Measurements from ENCODE around the gene ENPP6. TPM values are rescaled to one million over a fixed set of nuclear protein-coding genes. Genes with fewer than 3 reads are reported as not detected.

The ENPP6 gene
- polyA plus RNA-seq, 1 experiment, result not detected

- CTCF ChIA-PET, result interaction anchor here (0.6 to 1.1 kb wide), 2 partner anchors 12 to 15 kb away, joined by 3 read pairs; no protein-coding TSS in a partner anchor
- no peak overlapping the region for H3K4me3 ChIP-seq (ENCODE audit: low read depth, low read length)
- DNase-seq (ENCODE audit: low read depth), result no peak
- no peaks in the 10 kb centered on the region for H3K27me3 ChIP-seq (ENCODE audit: control insufficient read depth, insufficient read depth, low read length)
- H3K36me3 ChIP-seq (ENCODE audit: control insufficient read depth, insufficient read depth, low read length), result no peaks in the 10 kb centered on the region
- POLR2A ChIA-PET, result no interaction called here
- TF ChIP-seq, protein P1, sequence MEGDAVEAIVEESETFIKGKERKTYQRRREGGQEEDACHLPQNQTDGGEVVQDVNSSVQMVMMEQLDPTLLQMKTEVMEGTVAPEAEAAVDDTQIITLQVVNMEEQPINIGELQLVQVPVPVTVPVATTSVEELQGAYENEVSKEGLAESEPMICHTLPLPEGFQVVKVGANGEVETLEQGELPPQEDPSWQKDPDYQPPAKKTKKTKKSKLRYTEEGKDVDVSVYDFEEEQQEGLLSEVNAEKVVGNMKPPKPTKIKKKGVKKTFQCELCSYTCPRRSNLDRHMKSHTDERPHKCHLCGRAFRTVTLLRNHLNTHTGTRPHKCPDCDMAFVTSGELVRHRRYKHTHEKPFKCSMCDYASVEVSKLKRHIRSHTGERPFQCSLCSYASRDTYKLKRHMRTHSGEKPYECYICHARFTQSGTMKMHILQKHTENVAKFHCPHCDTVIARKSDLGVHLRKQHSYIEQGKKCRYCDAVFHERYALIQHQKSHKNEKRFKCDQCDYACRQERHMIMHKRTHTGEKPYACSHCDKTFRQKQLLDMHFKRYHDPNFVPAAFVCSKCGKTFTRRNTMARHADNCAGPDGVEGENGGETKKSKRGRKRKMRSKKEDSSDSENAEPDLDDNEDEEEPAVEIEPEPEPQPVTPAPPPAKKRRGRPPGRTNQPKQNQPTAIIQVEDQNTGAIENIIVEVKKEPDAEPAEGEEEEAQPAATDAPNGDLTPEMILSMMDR (IDR thresholded peaks at IDR 0.05; ENCODE audit: insufficient read depth, low read depth, low read length), result no peak
These were observed 17.9 kb upstream of the ENPP6 start for GRCh38 chr4:184235526-184235925.

DNA sequence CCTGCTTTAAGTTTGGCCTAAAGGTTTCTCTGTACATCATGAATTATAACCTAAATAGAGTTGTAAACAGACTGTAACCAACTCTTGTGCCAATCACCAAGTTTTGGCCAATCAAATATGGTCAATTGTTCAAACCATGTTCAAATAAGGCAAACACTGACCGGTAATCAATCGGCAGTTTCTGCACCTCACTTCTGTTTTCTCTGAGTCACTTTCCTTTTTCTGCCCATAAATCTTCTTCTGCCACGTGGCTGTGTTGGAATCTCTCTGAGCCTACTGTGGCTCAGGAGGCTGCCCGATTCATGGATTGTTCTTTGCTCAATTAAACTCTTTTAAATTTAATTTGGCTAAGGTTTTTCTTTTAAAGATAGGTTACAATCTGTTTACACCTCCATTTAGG, 16.5 kb upstream of the ENPP6 start:
- no peaks in the 10 kb centered on the region for H3K36me3 ChIP-seq (ENCODE audit: control insufficient read depth, insufficient read depth, low read length)
- TF ChIP-seq, protein P1 (IDR thresholded peaks at IDR 0.05; ENCODE audit: insufficient read depth, low read depth, low read length), result no peak
- DNase-seq (ENCODE audit: low read depth), result no peak
- H3K27me3 ChIP-seq (ENCODE audit: control insufficient read depth, insufficient read depth, low read length), result no peaks in the 10 kb centered on the region
- ChIA-PET POLR2A (no interaction called here), CTCF (interaction anchor here (0.9 kb wide), 1 partner anchor 303 kb away, joined by 3 read pairs; no protein-coding TSS in a partner anchor)
- H3K4me3 ChIP-seq (ENCODE audit: low read depth, low read length), result no peak overlapping the region

- no peaks in the 10 kb centered on the region for H3K27me3 ChIP-seq (ENCODE audit: control insufficient read depth, insufficient read depth, low read length)
- ChIA-PET POLR2A (no interaction called here), CTCF (no interaction called here)
- no peaks in the 10 kb centered on the region for H3K36me3 ChIP-seq (ENCODE audit: control insufficient read depth, insufficient read depth, low read length)
- no peak overlapping the region for H3K4me3 ChIP-seq (ENCODE audit: low read depth, low read length)
- no peak for DNase-seq (ENCODE audit: low read depth)
- TF ChIP-seq, protein P1 (IDR thresholded peaks at IDR 0.05; ENCODE audit: insufficient read depth, low read depth, low read length), result no peak
These were observed 15.3 kb upstream of the ENPP6 start for GRCh38 chr4:184232975-184233374.

GRCh38 chr4:184232202-184232601, 14.5 kb upstream of the ENPP6 start:
- Histone ChIP-seq H3K4me3 (ENCODE audit: low read depth, low read length) (no peak overlapping the region), H3K27me3 (ENCODE audit: control insufficient read depth, insufficient read depth, low read length) (no peaks in the 10 kb centered on the region), H3K36me3 (ENCODE audit: control insufficient read depth, insufficient read depth, low read length) (no peaks in the 10 kb centered on the region)
- POLR2A ChIA-PET, result no interaction called here
- TF ChIP-seq, protein P1 (IDR thresholded peaks at IDR 0.05; ENCODE audit: insufficient read depth, low read depth, low read length), result no peak
- CTCF ChIA-PET, result no interaction called here
- no peak for DNase-seq (ENCODE audit: low read depth)

GRCh38 chr4:184231573-184231972, 13.9 kb upstream of the ENPP6 start:
- ChIA-PET CTCF (interaction anchor here (1.0 kb wide), 1 partner anchor 20 kb away, joined by 3 read pairs; no protein-coding TSS in a partner anchor), POLR2A (no interaction called here)
- Histone ChIP-seq H3K4me3 (ENCODE audit: low read depth, low read length) (no peak overlapping the region), H3K27me3 (ENCODE audit: control insufficient read depth, insufficient read depth, low read length) (no peaks in the 10 kb centered on the region), H3K36me3 (ENCODE audit: control insufficient read depth, insufficient read depth, low read length) (no peaks in the 10 kb centered on the region)
- TF ChIP-seq, protein P1 (IDR thresholded peaks at IDR 0.05; ENCODE audit: insufficient read depth, low read depth, low read length), result no peak
- DNase-seq (ENCODE audit: low read depth), result no peak
